Globus pallidus (tissue), 1 donor: Measurements from ENCODE around the gene DRC1.
A peak's percentile ranks its signal among the peaks of the same experiment; 100 is the strongest.

Experiments used
- DNase-seq: peaks from one replicate; pipeline ENCODE4 v3.0.0-alpha.2; 2015; ENCODE audit warnings: low spot score

The DRC1 gene

DNA sequence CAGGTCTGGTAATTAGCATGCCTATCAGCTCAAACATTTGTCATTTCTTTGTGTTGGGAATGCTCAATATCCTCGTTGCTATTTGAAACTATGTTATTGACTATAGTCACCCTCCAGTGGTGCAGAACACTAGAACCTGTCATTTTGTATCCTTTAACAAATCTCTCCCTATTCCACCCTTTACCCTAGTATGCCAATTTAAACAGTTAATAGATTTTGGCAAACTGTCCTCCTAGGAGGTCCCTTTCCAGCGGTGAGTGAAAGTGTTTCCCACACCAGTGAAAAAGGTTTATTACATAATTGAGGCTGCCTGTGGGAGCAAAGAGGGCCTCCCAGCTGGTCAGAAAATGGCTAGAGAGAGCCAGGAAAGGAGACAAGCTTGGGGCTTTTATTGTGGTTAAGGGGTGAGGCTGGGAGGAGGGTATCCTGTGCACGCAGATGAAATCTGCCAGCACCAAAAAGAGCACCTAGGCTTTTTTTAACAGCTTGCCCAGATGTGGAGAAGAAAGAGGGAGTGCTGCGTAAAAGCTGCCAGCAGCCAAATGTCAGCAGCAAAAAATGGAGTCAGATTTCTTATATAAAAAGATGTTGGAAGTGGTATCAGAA is 1.8 kb upstream of the DRC1 start:
- no peak for DNase-seq

DNA sequence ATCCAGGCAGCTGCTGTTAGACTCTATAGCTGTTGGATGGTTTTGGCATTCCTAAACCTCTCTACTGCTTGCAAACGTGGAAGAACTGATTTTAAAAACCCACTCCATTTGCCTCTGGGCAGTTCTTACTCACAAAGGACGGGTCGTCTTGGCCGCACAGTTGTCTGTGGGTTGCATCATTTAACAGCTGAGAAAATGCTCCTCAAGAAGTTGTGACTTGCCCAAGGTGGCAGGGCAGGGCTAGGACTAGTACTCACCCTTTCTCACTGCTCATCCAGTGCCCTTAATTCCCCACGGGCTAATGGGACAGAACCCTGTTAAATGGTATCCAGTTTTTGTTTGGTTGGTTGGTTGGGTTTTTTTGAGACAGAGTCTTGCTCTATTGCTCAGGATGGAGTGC is 997 bp upstream of the DRC1 start:
- no peak for DNase-seq

DNA sequence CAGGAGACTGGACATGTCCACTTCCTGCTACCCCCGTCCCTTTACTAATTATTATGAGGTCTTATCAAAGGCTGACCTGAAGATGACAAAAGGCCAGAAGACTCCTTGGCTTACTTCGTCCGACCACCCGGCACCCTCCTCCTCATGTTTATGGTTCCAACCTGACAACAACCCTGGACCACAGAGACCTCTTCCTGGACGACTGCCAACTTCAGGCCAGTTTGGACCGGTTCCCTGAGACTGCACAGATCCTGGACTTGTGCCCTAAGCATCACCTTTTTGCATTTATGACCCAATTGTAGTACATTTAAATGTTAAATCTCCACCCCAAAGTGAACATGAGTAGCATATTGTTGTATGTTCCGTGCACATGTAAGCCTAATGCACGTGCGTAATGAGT is 5.8 kb downstream of the DRC1 start:
- DNase-seq: no peak

DNA sequence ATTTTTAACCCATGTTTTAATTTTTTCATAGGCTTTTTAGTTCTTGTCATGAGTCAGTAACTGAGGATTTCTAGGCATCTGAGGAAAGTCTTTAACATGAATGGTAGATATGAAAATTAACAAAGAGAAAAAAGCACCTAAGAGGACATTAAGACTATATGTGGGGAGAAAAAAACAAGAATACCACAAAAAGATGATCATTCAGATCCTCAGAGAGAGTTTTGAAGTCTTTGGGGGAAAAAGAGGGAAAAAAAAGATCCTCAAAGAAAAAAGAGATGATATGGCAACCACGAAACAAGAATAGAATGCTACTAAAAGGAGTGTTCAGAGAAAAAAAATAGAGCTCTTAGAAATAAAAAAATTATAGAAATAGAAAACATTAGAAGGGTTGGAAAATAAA is 8.1 kb downstream of the DRC1 start:
- DNase-seq: no peak

DNA sequence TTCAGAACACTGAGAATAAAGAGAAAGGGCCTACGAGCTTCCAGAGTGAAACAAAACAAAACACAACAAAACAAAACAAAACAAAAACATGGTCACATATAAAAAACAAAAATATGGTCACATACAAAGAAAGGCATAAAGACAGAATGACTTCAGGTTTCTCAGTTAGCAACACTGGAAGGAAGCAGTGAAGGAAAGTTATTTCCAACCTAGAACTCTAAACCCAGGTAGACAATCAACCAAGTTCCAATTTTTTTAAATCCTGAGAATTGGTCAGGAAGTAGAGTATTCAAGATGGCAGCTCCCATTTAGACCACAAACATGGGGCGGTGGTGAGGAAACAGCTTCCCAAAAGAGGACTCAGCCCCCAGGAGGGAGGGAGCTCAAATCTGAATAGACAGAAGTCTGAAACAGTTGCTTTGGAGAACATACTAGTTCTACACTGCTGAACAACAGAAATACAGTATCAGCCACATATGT is 9.1 kb downstream of the DRC1 start:
- DNase-seq: no peak

DNA sequence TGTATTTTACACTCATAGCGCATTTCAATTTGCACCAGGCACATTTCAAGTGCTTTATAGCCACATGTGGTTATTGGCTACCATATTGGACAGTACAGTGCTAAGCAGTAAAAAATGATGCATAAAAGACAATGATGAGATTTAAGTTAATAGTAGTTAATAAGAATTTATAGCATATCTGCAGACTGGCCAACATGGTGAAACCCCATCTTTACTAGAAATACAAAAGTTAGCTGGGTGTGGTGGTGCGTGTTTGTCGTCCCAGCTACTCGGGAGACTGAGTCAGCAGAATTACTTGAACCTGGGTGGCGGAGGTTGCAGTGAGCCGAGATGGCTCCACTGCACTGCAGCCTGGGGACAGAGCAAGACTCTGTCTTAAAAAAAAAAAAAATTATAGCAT is 9.7 kb downstream of the DRC1 start:
- no peak for DNase-seq

DNA sequence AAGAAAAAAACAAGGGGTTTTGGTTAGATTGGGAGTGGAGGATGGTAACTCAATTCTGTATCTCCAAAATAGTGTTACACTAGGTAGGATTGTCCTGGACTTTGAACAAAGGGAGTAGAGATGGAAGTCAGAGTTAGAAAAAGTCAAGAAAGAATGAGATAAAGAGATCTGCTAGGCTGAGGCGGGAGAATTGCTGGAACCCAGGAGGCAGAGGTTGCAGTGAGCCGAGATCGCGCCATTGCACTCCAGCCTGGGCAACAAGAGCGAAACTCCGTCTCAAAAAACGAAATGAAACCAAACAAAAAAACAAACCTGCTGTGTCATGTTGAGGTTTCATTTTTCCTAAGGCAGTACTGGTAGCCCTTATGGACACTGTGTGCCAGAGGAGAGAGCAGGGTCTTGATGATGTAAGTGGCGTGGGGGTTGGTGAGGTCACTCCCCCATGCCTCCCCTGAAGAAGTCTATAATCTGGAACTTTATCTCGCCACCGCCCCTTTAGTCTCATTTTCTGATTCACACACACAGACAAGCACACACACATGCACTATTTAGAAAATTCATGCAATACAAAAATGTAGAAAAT is 10.5 kb downstream of the DRC1 start:
- no peak for DNase-seq

DNA sequence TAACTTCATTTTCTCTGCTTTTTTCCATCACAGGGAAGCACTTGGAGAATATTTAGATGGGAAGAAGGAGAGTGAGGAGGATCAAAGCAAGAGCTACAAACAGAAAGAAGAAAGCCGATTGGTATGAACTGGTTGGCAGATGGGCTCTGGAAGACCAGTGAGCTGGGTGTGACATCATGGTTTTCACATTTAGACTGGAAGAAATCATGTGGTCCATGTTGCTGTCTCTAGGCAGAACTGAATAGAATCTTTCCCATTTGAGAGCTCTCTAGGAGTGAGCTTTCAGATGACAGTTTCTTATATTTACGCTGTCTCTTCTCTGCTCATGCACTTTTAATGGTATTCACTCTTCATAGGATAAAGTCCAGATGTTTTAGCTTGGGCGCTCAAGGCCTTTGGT is 12.6 kb downstream of the DRC1 start:
- DNase-seq: no peak

DNA sequence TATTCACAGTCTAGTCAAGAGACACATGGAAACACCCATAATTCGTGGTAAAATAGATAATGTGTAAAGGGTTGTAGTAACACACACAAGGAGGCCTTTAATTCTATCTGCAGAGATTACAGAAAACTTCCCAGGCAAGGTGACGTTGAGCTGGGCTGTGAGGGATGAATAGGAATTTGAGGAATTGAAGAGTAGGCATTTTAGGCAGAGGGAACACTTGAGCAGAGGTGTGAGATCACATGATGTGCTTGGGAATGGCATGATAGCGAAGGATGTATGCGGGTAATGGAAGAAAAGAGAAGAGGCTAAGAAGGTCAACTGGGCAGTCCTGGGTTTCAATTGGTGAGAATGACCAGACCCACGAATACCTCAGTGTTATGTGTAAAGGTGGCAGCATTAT is 20.2 kb downstream of the DRC1 start:
- no peak for DNase-seq

DNA sequence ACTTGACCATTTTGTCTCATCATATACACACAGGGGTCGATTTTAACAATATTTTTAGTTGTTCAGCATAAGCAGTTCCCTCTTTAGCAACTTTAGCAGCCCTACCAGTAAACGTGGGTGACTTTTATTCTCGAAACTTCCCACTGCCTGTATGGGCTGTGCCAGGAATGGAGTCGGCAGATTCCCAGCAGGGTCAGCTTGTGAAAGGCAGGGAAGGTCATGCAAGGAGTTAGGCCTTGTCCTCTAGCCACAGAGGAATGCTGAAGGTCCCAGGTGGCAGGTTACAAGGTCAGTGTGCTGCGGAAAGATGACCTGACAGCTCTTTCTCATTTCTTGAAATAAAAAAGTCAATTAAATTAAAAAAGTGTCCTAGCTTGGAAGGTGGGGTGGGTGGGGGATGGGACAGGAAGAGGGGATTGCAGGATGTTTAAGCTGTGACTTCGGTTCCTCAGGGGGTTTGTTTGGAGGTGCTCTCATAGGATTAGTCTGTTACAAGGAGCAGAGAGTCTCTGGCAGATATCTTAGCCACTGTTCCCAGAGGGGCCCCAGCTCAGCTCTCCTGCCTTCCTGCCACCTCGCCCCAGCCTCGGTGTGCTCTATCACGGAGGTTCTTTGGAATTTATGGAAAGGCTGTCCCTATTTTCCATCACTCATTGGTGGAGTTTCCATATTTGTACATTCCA is 21.4 kb downstream of the DRC1 start:
- no peak for DNase-seq

DNA sequence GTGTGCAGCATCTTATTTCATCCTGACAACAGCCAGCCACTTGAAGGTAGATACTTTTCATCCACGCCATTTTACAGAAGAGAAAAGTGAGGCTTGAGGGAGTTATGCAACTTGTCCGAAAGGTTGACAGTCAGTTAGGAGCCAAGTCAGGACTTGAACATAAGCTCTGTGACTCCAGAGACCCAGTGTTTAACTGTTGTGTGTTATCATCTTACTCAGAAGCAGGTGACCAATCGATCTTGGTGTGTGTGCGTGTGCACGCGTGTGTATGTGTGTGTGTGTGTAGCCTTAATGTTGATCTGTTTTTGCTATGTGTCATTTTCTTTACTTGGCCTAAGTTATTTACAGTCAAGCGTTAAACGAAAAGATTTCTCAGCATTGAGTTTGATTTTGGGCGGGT is 22.0 kb downstream of the DRC1 start:
- DNase-seq: no peak

DNA sequence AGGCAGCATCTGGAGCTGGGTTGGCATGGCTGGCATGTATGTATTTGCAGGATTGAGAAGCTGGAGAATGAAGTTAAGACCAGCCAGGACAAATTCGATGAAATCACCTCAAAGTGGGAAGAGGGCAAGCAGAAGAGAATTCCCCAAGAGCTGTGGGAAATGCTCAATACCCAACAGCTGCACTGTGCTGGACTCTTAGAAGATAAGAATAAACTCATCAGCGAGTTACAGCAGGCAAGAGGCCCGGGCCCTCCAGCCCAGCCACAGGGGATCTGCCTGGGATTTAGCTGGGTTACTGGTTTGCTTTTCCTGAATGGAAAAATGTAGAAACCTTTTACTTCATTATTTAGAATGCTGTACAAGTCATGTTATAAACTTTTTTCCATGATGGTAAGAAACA is 22.5 kb downstream of the DRC1 start:
- no peak for DNase-seq

DNA sequence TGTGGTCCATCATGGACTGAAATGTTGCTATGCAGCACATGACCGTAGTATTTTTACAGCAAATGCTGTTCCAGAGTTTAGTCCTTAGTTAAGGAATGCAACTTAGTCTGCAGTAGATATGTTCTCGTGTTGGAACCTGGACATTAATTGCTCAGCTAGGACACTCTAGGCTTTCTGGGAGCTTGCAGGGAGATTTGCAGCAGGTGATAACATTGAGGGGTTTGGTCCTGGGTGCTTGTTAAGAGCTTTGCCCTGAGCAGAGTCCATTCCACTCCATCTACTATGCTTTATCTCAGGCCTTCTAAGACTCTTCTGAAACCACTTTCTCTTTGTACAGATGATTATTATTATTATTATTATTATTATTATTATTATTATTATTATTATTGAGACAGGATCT is 27.1 kb downstream of the DRC1 start:
- no peak for DNase-seq

DNA sequence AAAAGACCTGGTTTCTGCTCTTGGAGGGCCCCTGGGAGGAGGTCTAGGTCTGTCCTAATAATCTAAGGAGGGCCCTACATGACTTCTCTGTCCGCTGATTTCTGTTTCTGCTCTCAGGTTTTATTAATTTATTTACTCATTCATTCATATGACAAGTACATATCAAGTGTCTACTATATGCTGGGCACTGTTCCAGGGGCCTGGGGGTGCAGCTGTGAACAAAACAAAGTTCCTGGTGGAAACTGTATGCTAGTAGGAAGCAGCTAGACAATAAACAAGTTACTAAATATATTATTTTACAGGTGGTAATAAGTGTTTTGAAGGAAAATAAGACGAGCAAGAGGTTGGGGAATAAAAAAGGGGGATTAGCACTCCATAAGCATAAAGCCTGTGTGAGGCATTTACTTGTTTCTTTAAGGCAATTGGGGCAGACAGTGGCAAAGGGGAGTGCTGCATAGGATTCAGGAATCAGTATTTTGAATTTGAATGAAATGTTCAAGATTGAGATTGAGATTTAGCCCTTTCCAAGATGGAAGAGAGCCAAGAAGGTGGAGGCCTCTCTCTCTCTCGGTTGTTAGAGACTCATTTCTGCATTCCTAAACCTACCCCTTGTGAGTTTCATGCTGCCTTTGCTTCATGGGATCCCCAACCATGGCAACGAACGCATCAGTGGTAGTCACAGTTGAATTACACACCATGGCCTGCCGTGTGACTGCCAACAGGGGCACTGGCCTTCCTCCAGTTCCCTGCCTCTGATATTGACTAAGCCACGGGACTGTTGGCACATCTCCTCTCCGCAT is 28.3 kb downstream of the DRC1 start:
- no peak for DNase-seq

DNA sequence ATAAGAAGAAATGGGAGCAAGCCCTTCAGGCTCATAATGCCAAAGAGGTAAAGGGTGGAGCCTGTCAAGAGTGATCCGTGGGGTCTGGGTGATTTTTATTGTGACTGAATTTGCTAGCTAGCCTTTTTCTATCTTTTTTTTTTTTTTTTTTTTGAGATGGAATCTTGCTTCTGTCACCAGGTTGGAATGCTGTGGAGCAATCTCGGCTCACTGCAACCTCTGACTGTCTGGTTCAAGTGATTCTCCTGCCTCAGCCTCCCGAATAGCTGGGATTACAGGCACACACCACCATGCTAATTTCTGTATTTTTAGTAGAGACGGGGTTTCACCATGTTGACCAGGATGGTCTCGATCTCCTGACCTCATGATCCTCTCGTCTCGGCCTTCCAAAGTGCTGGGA is 29.1 kb downstream of the DRC1 start:
- DNase-seq: no peak

DNA sequence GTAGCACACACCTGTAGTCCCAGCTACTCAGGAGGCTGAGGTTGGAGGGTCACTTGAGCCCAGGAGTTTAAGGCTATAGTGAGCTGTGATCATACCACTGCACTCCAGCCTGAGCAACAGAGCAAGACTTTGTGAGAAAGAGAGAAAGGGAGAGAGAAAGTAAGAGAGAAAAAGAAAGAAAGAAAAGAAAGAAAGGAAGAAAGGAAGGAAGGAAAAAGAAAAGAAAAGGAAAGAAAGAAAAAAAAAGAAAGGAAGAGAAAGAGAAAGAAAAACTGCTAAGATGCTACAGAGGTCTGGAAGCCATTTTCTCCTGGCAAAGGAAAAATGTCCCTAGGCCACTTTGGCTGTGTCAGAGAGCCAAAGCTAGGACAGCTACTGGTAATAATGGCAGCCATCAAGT is 30.6 kb downstream of the DRC1 start:
- DNase-seq: no peak

DNA sequence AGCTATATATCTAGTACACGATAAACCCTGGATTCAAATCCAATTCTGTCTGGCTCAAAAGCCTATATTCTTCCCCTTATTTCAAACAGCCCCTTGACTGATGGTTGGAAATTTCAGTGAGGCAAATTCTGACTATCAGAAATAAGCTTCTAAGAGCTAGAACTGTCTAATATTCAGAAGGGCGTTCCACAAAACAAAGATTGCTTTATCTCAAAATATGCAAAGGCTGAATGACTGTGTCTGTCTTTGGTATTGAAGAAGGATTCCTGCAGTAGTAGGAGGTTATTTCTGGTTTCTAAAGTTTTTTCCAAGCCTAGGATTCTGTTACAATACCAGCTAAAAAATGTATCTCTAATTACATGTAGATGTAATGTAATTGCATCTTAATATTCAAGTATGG is 31.1 kb downstream of the DRC1 start:
- DNase-seq: peak; percentile 20

DNA sequence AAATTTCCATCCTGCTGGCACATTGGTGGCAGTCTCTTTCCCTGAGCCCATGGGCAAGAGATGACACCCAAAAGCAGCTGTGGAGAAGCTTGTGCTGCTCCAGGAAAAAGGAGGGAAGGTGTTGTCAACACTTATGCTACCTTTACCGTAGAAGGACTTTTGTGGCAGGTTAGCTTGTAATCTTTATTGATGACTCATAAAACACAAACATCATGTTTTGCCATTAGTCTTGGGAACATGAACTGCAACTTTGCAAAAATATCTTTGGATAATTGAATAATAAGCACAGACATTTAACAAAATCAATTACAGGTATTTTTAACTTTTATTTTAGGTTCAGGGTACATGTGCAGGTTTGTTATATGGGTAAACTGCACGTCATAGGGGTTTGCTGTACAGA is 33.4 kb downstream of the DRC1 start:
- no peak for DNase-seq

DNA sequence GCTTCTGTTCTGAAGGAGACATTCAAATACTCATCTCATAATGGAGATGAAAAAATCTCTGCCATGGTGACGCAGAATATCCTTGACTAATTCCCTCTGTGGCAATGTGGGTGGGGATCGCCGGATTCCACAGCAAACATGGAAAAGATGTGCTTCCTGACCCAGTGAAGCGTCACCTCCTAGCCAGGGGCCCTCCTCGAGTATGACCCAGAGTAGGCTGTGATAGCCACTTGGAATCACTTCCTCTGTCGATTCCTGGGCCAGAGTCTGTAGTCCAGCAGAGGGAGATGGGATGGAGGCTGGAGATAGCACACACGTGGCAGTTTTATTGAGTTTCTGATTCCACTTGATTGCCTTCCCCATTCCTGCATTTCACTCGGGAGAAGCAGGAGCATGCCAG is 36.8 kb downstream of the DRC1 start:
- DNase-seq: no peak

DNA sequence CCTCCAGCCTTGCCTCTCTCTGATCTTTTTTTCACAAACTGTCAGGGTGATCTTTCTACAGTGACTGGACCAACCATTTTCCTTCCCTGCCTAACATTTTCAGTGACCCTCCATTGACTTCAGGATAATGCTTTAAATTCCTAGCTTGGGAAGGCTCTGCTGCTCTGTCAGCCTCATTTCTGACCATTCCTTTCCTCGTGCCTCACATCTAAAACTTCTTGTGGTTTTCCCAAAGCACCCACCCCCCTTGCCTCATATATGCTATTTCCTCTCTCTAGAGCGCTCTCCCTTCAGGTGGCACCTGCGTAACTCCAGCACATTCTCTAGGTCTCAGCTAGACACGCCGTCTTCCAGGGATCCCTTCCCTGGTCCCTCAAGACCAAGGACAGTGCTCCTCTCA is 37.2 kb downstream of the DRC1 start:
- DNase-seq: no peak

DNA sequence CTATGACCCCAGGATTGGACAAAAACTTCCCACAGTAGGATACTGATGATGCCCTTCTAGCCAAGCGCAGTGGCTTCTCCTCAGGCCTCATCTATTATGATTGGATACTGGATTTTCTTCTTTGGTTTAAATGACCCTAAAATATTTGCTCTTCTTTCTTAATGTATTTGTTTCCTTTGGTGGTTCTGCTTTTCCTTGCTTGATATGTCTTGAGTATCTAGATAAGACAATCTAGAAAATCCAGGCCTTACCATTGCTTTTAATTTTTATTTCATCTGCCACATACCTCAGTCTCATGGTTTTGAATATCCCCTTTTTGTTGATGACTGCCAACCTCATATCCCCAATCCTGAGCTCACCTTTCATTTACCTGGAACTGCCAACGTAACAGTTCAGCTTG is 40.6 kb downstream of the DRC1 start:
- DNase-seq: no peak

DNA sequence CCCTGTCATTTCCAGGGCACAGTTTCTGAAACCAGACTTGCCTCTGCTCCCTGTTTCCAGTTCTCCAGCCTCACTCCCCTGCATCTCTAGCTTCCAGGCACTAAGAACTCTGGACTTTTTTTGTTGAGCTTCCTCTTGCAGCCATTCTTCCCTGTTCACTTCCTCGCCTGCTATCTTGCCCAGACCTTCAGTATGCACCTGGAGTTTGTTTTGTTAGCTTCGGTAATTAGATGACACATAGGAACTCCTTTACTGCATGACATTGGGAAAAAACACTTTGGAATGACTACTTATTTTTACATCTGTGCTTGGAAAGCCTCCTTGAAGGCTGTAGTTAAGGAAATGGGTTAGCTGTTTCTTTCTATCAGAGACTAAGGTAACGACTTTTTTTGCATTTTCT is 41.0 kb downstream of the DRC1 start:
- DNase-seq: no peak

DNA sequence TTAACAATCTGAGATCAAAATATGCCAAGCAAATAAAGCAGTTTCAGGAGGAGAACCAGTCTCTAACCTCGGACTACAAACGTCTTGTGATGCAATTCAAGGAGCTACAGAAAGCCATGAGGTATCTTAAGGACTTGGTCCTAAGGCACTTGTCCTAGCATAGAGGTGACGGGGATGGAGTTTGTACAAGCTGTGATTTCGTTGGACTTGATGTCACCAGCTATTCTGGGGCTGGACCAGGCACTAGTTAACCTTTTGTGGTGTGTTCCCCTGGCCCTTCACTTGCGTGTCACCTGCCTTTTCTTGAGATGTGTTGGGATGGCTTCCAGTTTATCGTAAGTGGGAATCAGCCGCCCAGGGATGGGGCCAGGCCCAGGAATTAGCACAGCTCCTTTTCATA is 42.5 kb downstream of the DRC1 start:
- no peak for DNase-seq
